NCI-H82 treated with DMSO at 0.1 percent for 48 hours (cell line): ENCODE measurements around the gene RYR2.
"Not testable (repeated sequence)": the region's sequence is repeated elsewhere in the genome, so short reads cannot be mapped to it uniquely, and the experiment has no call there.

Experiments used
- DNase-seq: peaks from one replicate; lab custom pipeline; 2025; ENCODE audit not compliant: unreplicated experiment; lab: John Stamatoyannopoulos, UW

Gene RYR2

DNA sequence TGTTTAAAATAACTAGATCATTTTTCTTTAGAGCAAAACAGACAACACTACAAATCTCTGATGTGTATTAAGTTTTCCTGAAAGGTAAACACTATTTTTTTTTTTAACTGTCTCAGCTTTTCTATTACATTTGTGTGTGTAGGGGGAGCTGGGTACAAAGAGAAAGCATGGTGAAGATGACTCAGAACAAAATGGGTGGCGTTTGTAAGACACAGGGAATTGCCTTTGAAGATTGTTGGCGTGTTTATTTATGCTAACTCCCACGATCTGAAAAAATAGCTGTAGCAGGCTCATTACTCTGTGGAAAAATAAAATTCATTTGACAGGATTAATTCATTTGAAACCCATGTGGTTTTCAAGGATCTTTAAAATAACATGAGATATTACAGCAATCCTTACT, 285.1 kb downstream of the RYR2 start:
- no peak for DNase-seq

DNA sequence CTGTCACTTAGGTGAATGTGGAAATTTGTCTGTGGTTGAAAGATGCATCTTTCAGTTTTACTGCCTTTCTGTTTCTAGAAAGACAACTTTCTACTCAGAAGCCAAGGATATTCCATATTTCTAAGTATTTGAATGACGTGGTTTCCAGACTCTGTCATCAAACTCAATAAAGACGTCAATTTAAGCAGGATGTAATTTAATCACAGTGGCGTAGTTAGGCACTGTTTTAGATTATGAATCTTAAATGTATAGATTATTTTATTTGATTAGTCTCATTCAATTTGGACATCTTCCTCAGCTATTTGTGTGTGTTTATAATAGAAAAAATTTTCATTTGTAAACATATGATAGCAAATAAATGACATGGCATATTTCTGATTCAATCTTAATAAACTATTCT, 298.9 kb downstream of the RYR2 start:
- no peak for DNase-seq

GRCh38 chr1:237341391-237341790, 299.4 kb downstream of the RYR2 start:
- DNase-seq: no peak

DNA sequence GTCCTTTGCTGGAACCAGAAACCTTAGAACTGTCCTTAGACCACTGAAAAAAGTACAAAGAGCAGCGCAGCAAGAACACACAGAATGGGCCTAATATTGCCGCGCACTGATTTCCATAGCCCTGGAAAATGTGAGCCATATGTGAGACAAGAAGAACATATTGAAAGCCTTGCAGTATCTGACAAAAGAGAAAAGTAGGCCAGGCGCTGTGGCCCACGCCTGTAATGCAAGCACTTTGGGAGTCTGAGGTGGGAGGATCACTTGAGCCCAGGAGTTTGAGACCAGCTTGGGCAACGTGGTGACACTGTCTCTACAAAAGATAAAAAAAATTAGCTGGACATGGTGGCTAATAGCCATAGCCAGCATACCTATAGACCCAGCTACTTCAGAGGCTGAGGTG, 300.7 kb downstream of the RYR2 start:
- DNase-seq: no peak

GRCh38 chr1:237352747-237353146, 310.8 kb downstream of the RYR2 start:
- DNase-seq: no peak

GRCh38 chr1:237353918-237354317, 311.9 kb downstream of the RYR2 start:
- no peak for DNase-seq

DNA sequence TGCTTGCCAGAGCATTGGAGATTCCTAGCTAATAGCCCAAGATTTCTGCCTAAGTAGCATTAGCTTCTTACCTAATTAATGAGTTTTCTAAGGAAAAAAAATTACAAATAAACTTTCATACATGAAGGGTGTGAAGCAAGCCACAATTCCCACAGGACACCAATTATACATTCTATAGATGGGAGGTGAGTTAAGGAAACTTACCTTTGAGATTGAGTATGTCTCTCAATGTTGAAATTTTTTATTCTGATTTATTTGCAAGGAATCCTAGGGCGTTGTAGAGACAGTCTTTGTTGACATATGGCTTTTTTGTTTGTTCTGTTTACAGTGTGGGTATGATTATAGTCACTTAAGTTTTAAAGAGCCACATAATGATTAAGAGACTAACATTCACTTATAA, 313.0 kb downstream of the RYR2 start:
- no peak for DNase-seq

GRCh38 chr1:237358555-237358954, 316.6 kb downstream of the RYR2 start:
- DNase-seq: no peak

DNA sequence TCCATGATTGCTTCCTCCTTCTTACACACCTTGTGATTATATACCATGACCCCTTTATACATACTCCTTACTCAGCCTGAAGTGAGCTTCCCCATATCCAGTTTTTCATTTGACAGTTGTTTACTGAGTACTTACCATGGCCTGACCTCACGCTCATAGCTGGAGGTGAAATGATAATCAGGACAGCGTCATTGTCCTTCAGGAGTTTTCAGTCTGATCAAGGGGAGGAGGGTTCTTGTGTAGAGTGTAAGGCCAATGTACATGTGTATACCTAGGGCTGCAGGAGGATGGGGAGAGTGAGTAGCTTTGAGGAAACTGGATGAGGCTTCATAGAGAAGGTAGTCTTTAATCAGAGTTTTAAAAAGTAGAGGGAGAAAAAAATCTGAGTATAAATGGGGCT, 325.8 kb downstream of the RYR2 start:
- DNase-seq: no peak

GRCh38 chr1:237371477-237371876, 329.5 kb downstream of the RYR2 start:
- not testable (repeated sequence) for DNase-seq

DNA sequence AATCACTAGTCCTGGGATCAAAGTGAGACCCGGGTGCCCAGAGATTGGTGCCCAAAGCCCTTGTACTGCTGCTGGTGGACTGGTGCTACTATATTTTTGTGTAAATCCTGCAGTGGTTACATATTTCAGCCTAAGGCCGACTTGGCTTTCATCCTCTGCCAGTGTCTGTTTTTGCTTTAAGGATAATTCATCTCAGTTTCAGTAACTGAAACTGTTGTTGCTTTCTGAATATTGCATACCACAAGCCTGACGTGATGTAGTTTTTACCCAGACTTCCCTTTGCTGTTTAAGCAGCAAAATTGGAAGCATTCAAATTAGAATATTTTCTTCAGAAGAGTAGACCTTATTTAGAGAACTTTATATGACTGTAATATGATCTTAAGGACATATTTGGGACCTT, 341.8 kb downstream of the RYR2 start:
- no peak for DNase-seq

DNA sequence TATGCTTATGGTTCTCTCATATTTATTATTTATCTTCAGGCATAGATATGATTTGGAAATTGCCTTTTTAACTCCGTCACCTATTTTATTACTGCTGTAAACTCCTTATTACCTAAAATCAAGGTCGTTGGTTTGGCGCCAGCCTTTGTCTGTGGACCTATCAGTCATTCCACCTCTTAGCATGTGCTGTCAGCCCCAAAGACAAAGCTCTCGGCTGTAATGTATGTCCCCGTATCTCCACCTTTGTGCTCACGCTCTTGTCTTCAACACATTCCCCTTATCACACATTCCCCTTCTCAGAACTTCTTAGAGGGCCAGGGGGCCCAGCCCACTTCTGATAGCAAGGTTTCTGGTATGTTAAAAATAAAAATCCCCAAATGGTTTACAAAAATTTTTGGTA, 342.2 kb downstream of the RYR2 start:
- DNase-seq: no peak

DNA sequence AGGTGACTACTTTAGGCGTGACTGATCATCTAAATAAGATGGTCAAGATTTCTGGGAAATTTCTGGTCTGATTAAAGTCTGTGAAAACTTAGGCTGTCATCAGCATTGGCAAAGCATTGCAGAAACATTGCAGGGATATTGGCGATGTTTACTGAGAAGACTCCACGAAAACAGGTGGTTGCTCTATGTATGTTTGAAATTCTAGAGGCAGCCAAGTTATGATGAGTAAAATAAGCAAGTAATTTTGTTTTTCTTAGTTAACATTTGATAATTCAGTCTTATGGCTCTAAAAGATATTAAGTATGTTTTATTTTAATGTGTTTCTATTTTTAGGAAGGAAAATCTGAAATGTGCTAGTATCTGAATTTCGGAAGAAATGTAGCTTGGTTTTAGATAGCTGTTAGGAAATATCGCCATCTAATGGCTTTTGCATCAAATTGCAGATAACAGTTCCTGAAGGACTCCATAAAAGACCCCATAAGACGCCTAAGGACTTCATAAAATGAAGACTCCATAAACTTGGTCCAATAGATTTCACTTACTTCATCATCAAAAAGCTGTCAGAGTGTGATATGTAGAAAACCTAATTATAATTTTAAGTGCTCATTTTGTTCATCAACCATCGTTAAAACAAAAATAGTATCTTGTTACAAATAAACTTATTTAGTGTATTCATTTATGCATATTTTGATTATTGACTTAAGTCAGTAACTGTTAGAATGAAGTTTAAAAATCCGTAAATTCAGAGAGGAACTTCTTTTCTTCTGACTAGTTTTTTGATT, 344.6 kb downstream of the RYR2 start:
- DNase-seq: peak; percentile 35

- DNase-seq: no peak
Observed at GRCh38 chr1:237387144-237387505, 345.1 kb downstream of the RYR2 start.

DNA sequence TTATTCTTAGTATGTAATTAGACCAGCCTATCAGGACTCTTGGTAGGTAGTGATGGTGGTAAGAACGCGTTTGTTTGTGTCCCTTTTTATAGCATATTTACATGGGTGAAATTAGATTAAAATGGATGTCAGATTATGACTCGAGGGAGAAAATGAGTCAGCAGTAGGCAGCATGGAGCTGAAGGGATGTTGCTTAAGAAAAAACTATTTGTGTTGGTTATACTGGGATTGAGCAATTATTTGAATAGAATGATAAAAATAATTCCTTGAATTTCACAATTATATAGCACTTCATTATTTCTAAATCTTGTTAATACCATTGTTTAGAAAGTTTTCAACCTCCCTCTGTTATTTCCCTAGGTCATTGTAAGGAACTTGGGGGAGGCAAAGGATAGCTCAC, 348.8 kb downstream of the RYR2 start:
- no peak for DNase-seq

GRCh38 chr1:237393632-237394031, 351.6 kb downstream of the RYR2 start:
- no peak for DNase-seq

DNA sequence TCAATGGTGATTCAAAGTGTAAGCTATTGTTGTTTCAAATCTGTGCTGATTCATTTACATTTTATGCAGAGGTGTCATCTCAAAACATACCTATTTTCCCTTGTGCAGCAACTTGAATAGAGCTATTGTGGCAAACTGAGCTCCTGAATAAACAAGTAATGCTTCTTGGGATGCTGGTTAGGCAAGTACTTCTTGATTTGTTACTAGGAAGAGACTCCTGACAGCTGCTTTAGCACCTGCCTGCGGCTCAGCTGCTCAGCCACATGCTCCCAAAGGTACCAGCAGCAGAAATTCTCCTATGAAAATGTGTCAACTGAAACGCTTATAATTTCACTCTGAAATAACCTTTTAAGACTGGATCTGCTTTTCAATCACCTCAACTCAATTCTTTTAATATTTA, 352.3 kb downstream of the RYR2 start:
- DNase-seq: no peak

DNA sequence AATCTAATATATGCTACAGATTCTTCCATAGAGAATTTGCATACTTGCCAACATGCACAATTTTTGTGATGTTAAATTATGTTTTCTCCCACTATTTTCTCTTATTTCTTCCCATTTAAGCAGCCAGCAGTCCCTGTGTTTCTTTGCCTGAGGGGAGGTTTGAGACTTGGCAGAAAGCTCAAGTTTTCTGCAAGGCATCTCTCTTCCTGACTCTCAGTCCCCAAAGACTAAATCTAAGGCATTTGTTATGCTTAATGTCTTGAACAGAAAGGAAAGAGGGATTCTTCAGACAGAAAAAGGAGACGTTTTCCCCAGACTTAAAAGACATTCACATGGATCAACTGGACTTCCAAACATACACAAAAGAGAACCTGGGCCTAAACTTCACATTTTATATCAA, 354.4 kb downstream of the RYR2 start:
- no peak for DNase-seq

- DNase-seq: no peak
Observed at GRCh38 chr1:237398751-237399150, 356.8 kb downstream of the RYR2 start.

- DNase-seq: no peak
Observed at GRCh38 chr1:237405912-237406311, 363.9 kb downstream of the RYR2 start.

- no peak for DNase-seq
Observed at GRCh38 chr1:237411621-237412020, 369.6 kb downstream of the RYR2 start.

GRCh38 chr1:237416924-237417655, 375.1 kb downstream of the RYR2 start:
- no peak for DNase-seq

- DNase-seq: no peak
Observed at GRCh38 chr1:237428809-237429208, 386.8 kb downstream of the RYR2 start.
